GM12878 (cell line): ENCODE measurements around the gene DPH1.

Experiments used
- CTCF ChIP-seq, 3 experiments: IDR thresholded peaks in 2 of 3; conservative IDR thresholded peaks in 1 of 3; 2 replicates each; pipeline ENCODE4 v1.5.1; 2011; ENCODE audit warnings: low read depth in 3 of 3, low read length in 3 of 3, mild to moderate bottlenecking in 3 of 3, control low read depth in 2 of 3, moderate library complexity in 2 of 3, inconsistent platforms in 1 of 3, mixed read lengths in 1 of 3; ENCODE audit not compliant: control insufficient read depth in 2 of 3, insufficient read depth in 1 of 3; ENCODE audit errors: extremely low read depth in 1 of 3
- EZH2 ChIP-seq: IDR thresholded peaks from 2 replicates; pipeline ENCODE4 v1.6.1; 2012; ENCODE audit warnings: low read depth, mild to moderate bottlenecking, control low read depth, inconsistent platforms, low read length, borderline replicate concordance; ENCODE audit not compliant: control insufficient read depth
- HDGF ChIP-seq: fragments of 450-650 bp; IDR thresholded peaks from 2 replicates; pipeline ENCODE4 v1.6.1; 2016; ENCODE audit warnings: antibody characterized with exemption
- LARP7 ChIP-seq: fragments of 450-650 bp; IDR thresholded peaks from 2 replicates; pipeline ENCODE4 v1.6.1; 2017; ENCODE audit warnings: mild to moderate bottlenecking
- PML ChIP-seq: IDR thresholded peaks from 2 replicates; pipeline ENCODE4 v1.6.1; 2012; ENCODE audit warnings: low read length, inconsistent platforms
- SRF ChIP-seq, 2 experiments: IDR thresholded peaks; 2 replicates each; pipeline ENCODE4 v1.6.1; 2011; ENCODE audit warnings: low read depth in 2 of 2, low read length in 2 of 2, mild to moderate bottlenecking in 1 of 2, moderate library complexity in 1 of 2
- SUZ12 ChIP-seq: fragments of 200-600 bp; sonication (generic); IDR thresholded peaks from one replicate; pipeline ENCODE4 v1.6.1; 2018; ENCODE audit warnings: antibody characterized with exemption, mild to moderate bottlenecking; ENCODE audit not compliant: unreplicated experiment
- ZNF207 ChIP-seq: fragments of 450-650 bp; IDR thresholded peaks from 2 replicates; pipeline ENCODE4 v1.6.1; 2014; ENCODE audit warnings: antibody characterized with exemption, mild to moderate bottlenecking, borderline replicate concordance
- ZNF24 ChIP-seq: fragments of 450-650 bp; IDR thresholded peaks from 2 replicates; pipeline ENCODE4 v1.6.1; 2017; ENCODE audit warnings: antibody characterized with exemption, mild to moderate bottlenecking
- ZNF274 ChIP-seq: IDR thresholded peaks from one replicate; pipeline ENCODE4 v1.8.0; 2011; ENCODE audit not compliant: insufficient read length, insufficient read depth

- TF ChIP-seq ZNF207 (no peak), CTCF (IDR thresholded peaks at IDR 0.05 in 2 of 3, conservative IDR thresholded peaks at IDR 0.05 in 1 of 3; ENCODE audit: control insufficient read depth in 2 of 3, extremely low read depth in 1 of 3, insufficient read depth in 1 of 3, low read depth in 3 of 3, low read length in 3 of 3) (no peak), EZH2 (no peak), ZNF274 (no peak), LARP7 (no peak), SRF (IDR thresholded peaks at IDR 0.05; ENCODE audit: low read depth in 2 of 2, low read length in 2 of 2) (no peak), ZNF24 (no peak), PML (no peak), HDGF (no peak), SUZ12 (no peak)
Observed at GRCh38 chr17:2068519-2069051, 38.6 kb downstream of the DPH1 start.
